ENCODE measurements around the gene WNK2. TPM values are rescaled to one million over a fixed set of nuclear protein-coding genes. Genes with fewer than 3 reads are reported as not detected.

The WNK2 gene
- total RNA-seq, 4 donors from 2014 or later = 18.6 to 89.9 (median 40.8) TPM

GRCh38 chr9:93317495-93318094 lies 133.7 kb downstream of the WNK2 start:
- H3K27ac ChIP-seq (replicated peaks in 1 of 4) = no peak overlapping the region
- no peaks in the 10 kb centered on the region for H3K27me3 ChIP-seq
- peaks cover 3 to 46% (median 28%) of the 10 kb centered on the region in 4 donors for H3K36me3 ChIP-seq
- DNase-seq (ENCODE audit: extremely low spot score) = no peak
- WGBS = 93% methylated on average over 21 of the region's 30 CpGs
- H3K4me1 ChIP-seq = peaks cover 0 to 6% (median 2%) of the 10 kb centered on the region in 4 donors
- TF ChIP-seq, protein P1, sequence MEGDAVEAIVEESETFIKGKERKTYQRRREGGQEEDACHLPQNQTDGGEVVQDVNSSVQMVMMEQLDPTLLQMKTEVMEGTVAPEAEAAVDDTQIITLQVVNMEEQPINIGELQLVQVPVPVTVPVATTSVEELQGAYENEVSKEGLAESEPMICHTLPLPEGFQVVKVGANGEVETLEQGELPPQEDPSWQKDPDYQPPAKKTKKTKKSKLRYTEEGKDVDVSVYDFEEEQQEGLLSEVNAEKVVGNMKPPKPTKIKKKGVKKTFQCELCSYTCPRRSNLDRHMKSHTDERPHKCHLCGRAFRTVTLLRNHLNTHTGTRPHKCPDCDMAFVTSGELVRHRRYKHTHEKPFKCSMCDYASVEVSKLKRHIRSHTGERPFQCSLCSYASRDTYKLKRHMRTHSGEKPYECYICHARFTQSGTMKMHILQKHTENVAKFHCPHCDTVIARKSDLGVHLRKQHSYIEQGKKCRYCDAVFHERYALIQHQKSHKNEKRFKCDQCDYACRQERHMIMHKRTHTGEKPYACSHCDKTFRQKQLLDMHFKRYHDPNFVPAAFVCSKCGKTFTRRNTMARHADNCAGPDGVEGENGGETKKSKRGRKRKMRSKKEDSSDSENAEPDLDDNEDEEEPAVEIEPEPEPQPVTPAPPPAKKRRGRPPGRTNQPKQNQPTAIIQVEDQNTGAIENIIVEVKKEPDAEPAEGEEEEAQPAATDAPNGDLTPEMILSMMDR (IDR thresholded peaks at IDR 0.05) = no peak
- intact Hi-C loops (cut with DNase I) = no loop called here
- H3K4me3 ChIP-seq = no peak overlapping the region
- no peaks in the 10 kb centered on the region for H3K9me3 ChIP-seq

DNA sequence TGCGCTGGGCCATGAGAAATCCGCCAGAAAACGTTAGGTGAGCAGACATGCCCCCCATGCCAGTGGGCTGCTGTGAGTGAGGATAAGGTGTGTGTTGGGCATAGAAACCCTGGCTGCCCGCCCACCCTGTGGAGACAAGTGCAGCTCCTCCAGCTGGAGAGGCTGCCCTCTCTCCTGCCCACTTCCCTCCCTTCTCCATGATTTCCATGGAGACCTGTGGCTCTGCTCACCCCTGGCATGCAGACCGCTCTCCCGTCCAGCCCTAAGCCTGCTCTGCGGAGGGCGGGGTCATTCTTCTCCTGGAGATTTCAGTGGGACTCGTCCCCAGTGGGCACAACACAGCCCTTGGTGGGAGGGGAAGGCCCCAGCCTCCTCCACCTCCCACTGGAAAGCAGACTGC lies 134.5 kb downstream of the WNK2 start:
- Histone ChIP-seq H3K36me3 (peaks cover 3 to 46% (median 28%) of the 10 kb centered on the region in 4 donors), H3K27ac (replicated peaks in 1 of 4) (no peak overlapping the region), H3K9me3 (no peaks in the 10 kb centered on the region), H3K27me3 (no peaks in the 10 kb centered on the region), H3K4me1 (no peaks in the 10 kb centered on the region), H3K4me3 (no peak overlapping the region)
- TF ChIP-seq, protein P1 (IDR thresholded peaks at IDR 0.05) = no peak
- TF ChIP-seq POLR2AphosphoS5 (IDR thresholded peaks at IDR 0.05) = no peak
- no peak for TF ChIP-seq EP300 (IDR thresholded peaks at IDR 0.05)
- TF ChIP-seq POLR2A (IDR thresholded peaks at IDR 0.05; ENCODE audit: low read depth) = no peak
- WGBS = 84% methylated on average over 8 of the region's 9 CpGs
- no peak for DNase-seq (ENCODE audit: extremely low spot score)
- intact Hi-C loops (cut with DNase I) = no loop called here

- H3K9me3 ChIP-seq = no peaks in the 10 kb centered on the region
- peaks cover 3 to 46% (median 28%) of the 10 kb centered on the region in 4 donors for H3K36me3 ChIP-seq
- intact Hi-C loops (cut with DNase I) = no loop called here
- TF ChIP-seq POLR2A (IDR thresholded peaks at IDR 0.05; ENCODE audit: low read depth) (no peak), EP300 (IDR thresholded peaks at IDR 0.05) (no peak), POLR2AphosphoS5 (IDR thresholded peaks at IDR 0.05) (no peak)
- WGBS = 92% methylated on average over 9 of the region's 13 CpGs
- no peak for DNase-seq (ENCODE audit: extremely low spot score)
- H3K27ac ChIP-seq (replicated peaks in 1 of 4) = no peak overlapping the region
- H3K4me1 ChIP-seq = no peaks in the 10 kb centered on the region
- no peak overlapping the region for H3K4me3 ChIP-seq
- no peaks in the 10 kb centered on the region for H3K27me3 ChIP-seq
Measured at GRCh38 chr9:93319301-93319991, 135.5 kb downstream of the WNK2 start.

DNA sequence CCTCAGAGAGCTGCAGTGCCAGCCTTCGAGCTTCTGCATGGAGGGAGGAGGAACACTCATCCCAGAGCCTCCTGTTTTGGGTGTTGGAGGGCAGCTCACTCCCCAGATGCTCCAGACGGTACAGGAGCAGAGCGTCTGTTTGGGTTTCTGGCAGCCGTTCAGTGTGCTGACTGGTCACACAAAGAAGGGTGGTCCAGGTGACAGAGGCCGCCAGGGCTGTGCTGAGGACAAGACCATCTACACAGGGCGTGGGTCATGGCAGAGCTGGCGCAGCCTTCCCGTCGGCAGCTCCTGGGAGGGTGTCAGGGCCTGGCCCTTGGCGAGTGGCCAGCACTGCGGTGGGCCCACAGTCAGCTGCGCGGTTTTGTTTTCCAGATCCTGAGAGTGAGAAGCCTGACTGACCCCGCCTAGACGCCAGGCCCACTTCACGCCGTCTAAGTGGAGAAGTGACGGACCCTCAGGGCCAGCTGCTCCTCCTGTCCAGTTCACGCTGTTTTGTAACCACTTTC lies 136.1 kb downstream of the WNK2 start:
- H3K4me1 ChIP-seq = no peaks in the 10 kb centered on the region
- DNase-seq (ENCODE audit: extremely low spot score) = no peak
- H3K9me3 ChIP-seq = no peaks in the 10 kb centered on the region
- H3K27me3 ChIP-seq = no peaks in the 10 kb centered on the region
- intact Hi-C loops (cut with DNase I) = no loop called here
- H3K27ac ChIP-seq (replicated peaks in 1 of 4) = no peak overlapping the region
- WGBS = 73% methylated on average over 11 of the region's 19 CpGs
- peaks cover 3 to 46% (median 28%) of the 10 kb centered on the region in 4 donors for H3K36me3 ChIP-seq
- H3K4me3 ChIP-seq = no peak overlapping the region
- TF ChIP-seq, protein P1 (IDR thresholded peaks at IDR 0.05) = no peak
- no peak for TF ChIP-seq POLR2AphosphoS5 (IDR thresholded peaks at IDR 0.05)
- TF ChIP-seq POLR2A (IDR thresholded peaks at IDR 0.05; ENCODE audit: low read depth) = no peak
- no peak for TF ChIP-seq EP300 (IDR thresholded peaks at IDR 0.05)

DNA sequence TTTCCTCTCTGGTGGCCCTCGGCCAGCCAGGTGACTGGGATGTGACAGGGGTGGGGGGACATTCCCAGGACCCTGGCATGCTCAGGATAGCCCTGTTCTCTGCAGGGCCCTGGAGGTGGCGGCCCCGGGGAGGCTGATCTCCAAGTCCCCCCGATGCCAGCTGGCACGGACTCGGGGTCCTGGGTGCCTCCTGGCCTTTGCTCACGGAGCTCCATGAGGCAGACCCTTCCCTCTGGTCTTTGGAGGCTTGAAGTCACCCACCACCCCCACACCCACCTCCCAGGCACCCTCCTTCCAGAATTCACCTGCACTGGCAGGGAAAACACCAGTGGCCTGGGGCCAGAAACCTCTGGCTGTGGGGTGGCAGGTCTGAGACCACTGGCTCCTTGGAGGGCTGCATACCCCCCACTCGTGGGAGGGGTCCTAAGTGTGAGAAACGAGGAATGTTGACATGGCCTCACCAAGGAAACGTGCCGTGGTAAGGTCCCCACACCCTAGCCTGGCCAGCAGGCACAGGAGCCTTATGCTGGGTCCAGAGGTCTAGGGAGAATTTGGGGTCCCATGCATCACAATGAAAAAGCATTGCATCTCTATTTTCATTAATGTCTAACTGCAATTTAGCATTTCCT lies 136.8 kb downstream of the WNK2 start:
- Histone ChIP-seq H3K27me3 (no peaks in the 10 kb centered on the region), H3K4me3 (no peak overlapping the region), H3K4me1 (no peaks in the 10 kb centered on the region), H3K9me3 (no peaks in the 10 kb centered on the region), H3K36me3 (peaks cover 3 to 46% (median 28%) of the 10 kb centered on the region in 4 donors), H3K27ac (replicated peaks in 1 of 4) (no peak overlapping the region)
- TF ChIP-seq EP300 (IDR thresholded peaks at IDR 0.05) (no peak), POLR2A (IDR thresholded peaks at IDR 0.05; ENCODE audit: low read depth) (no peak), POLR2AphosphoS5 (IDR thresholded peaks at IDR 0.05) (no peak)
- TF ChIP-seq, protein P1 (IDR thresholded peaks at IDR 0.05) = no peak
- 81% methylated on average over 7 of the region's 11 CpGs for WGBS
- intact Hi-C loops (cut with DNase I) = no loop called here
- DNase-seq (ENCODE audit: extremely low spot score) = no peak

Measured in esophagus muscularis mucosa (tissue), 4 donors.